Heart left ventricle (tissue), 13 donors: ENCODE results near the gene WDR70.

Experiments
- POLR2A ChIP-seq, 2 donors: fragments of 450-650 bp; IDR thresholded peaks; one replicate each; pipeline ENCODE4 v1.6.1; 2017; ENCODE audit warnings: antibody characterized with exemption in 2 of 2, mild to moderate bottlenecking in 2 of 2, moderate library complexity in 2 of 2
- TF ChIP-seq, protein P1 (sequence below), 12 donors: fragments of 200-600 bp; sonication (generic) in 4 of 12; IDR thresholded peaks; one replicate each; pipeline versions ENCODE4 v1.5.0 to v1.8.0; 2018 to 2022; ENCODE audit warnings: antibody characterized with exemption in 12 of 12, mild to moderate bottlenecking in 5 of 12
- donor health status: ischemic (EF 13 %, LVEDD 7.1; RV severe dilation, severe dysfunction).
- donor health status: DM: no; HTN: yes; CAD: no.
- donor health status: DM: no; HTN: no; CAD: no.
- donor health status: ischemic (EF 25% LVEDD 6.9; RV normal size, moderate dysfunction).
- donor health status: ischemic (EF 25% LVEDD 5.7; RV mildly dilated, moderate dysfunction).
- donor health status: ischemic (EF 35%, LVEDD 5.7; RV mildly dilated, moderate dysfunction).
- donor health status: nonischemic (EF 11% LVEDD 7.7; RV severe dilation, severe dysfunction).
- donor health status: DM: yes; HTN: yes; CAD: no.
- donor health status: PGD.
- donor health status: ischemic (EF 29% LVEDD 5.4; RV normal size, mild dysfunction).
- donor health status: nonischemic (EF 23%, LVEDD 6.1; RV moderate dilation, normal function).

DNA sequence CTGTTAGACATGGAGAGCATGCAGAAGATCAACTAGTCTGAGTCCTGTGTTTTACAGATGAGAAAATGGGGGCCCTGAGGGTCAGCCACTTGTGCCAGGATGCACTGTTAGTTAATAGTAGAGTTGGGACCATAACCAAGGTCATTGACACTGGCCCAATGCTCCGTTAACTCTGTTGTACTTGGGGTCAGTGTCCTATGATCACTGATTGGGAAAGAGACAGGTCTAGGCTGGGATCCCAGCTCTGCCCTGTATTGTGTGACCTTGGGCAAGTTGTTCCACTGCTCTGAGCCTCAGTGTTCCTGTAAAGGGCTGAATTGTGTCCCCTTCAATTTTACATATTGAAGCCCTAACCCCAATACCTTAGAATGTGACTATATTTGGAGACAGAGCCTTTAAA is 390.7 kb downstream of the WDR70 start:
- TF ChIP-seq POLR2A (IDR thresholded peaks at IDR 0.05), result no peak
- TF ChIP-seq, protein P1, sequence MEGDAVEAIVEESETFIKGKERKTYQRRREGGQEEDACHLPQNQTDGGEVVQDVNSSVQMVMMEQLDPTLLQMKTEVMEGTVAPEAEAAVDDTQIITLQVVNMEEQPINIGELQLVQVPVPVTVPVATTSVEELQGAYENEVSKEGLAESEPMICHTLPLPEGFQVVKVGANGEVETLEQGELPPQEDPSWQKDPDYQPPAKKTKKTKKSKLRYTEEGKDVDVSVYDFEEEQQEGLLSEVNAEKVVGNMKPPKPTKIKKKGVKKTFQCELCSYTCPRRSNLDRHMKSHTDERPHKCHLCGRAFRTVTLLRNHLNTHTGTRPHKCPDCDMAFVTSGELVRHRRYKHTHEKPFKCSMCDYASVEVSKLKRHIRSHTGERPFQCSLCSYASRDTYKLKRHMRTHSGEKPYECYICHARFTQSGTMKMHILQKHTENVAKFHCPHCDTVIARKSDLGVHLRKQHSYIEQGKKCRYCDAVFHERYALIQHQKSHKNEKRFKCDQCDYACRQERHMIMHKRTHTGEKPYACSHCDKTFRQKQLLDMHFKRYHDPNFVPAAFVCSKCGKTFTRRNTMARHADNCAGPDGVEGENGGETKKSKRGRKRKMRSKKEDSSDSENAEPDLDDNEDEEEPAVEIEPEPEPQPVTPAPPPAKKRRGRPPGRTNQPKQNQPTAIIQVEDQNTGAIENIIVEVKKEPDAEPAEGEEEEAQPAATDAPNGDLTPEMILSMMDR (IDR thresholded peaks at IDR 0.05), result no peak
